ENCODE measurements around the gene ANXA3. TPM values are rescaled to one million over a fixed set of nuclear protein-coding genes. Genes with fewer than 3 reads are reported as not detected.

ANXA3 gene
- total and polyA plus RNA-seq, 8 donors = 26.1 to 235 (median 151) TPM

- Histone ChIP-seq H3K9me3 (no peaks in the 10 kb centered on the region), H3K4me3 (no peak overlapping the region), H3K36me3 (peaks cover 2 to 15% (median 12%) of the 10 kb centered on the region in 4 donors), H3K27me3 (no peaks in the 10 kb centered on the region), H3K27ac (no peak overlapping the region), H3K4me1 (peaks cover 0 to 12% (median 0%) of the 10 kb centered on the region in 4 donors)
- DNase-seq = no peak
- TF ChIP-seq POLR2AphosphoS5 (IDR thresholded peaks at IDR 0.05) = no peak
- TF ChIP-seq CTCF (IDR thresholded peaks at IDR 0.05) = no peak
- TF ChIP-seq POLR2A (IDR thresholded peaks at IDR 0.05) = no peak
- TF ChIP-seq EP300 (IDR thresholded peaks at IDR 0.05) = no peak
- intact Hi-C loops (cut with DNase I; ENCODE audit: low total_unique reads) = loop anchor here (10.0 kb wide), 1 partner anchor 254 kb away; no protein-coding TSS in a partner anchor
- 61 to 74% (median 65%) methylated on average over 2 of the region's 2 CpGs for WGBS, 5 donors
These were observed 59.6 kb downstream of the ANXA3 start for GRCh38 chr4:78611215-78611558.

GRCh38 chr4:78612398-78613178, 61.0 kb downstream of the ANXA3 start:
- Histone ChIP-seq H3K9me3 (no peaks in the 10 kb centered on the region), H3K36me3 (peaks cover 0 to 5% (median 2%) of the 10 kb centered on the region in 4 donors), H3K27me3 (no peaks in the 10 kb centered on the region), H3K4me1 (peaks cover 0 to 12% (median 0%) of the 10 kb centered on the region in 4 donors), H3K27ac (no peak overlapping the region), H3K4me3 (no peak overlapping the region)
- intact Hi-C loops (cut with DNase I; ENCODE audit: low total_unique reads) = loop anchor here (10.0 kb wide), 1 partner anchor 252 kb away; no protein-coding TSS in a partner anchor
- WGBS, 5 donors = 58 to 64% (median 59%) methylated on average over 3 of the region's 3 CpGs
- peak in 1 of 2 donors; percentile 75 for DNase-seq
- no peak for TF ChIP-seq EP300 (IDR thresholded peaks at IDR 0.05)
- no peak for TF ChIP-seq POLR2AphosphoS5 (IDR thresholded peaks at IDR 0.05)
- TF ChIP-seq POLR2A (IDR thresholded peaks at IDR 0.05) = no peak
- peak in 5 of 7 experiments; percentile 30 to 64 (median 43) for TF ChIP-seq CTCF (IDR thresholded peaks at IDR 0.05)

GRCh38 chr4:78613522-78614321, 62.2 kb downstream of the ANXA3 start:
- Histone ChIP-seq H3K9me3 (no peaks in the 10 kb centered on the region), H3K36me3 (peaks cover 0 to 5% (median 0%) of the 10 kb centered on the region in 4 donors), H3K27ac (no peak overlapping the region), H3K4me3 (no peak overlapping the region), H3K27me3 (no peaks in the 10 kb centered on the region), H3K4me1 (peaks cover 0 to 12% (median 0%) of the 10 kb centered on the region in 4 donors)
- intact Hi-C loops (cut with DNase I; ENCODE audit: low total_unique reads) = loop anchor here (10.0 kb wide), 1 partner anchor 251 kb away; no protein-coding TSS in a partner anchor
- WGBS, 5 donors = 56 to 63% (median 62%) methylated on average over 7 of the region's 7 CpGs
- no peak for DNase-seq
- TF ChIP-seq POLR2AphosphoS5 (IDR thresholded peaks at IDR 0.05) (no peak), POLR2A (IDR thresholded peaks at IDR 0.05) (no peak), CTCF (IDR thresholded peaks at IDR 0.05) (no peak), EP300 (IDR thresholded peaks at IDR 0.05) (no peak)

GRCh38 chr4:78616046-78616498, 64.5 kb downstream of the ANXA3 start:
- no peaks in the 10 kb centered on the region for H3K36me3 ChIP-seq
- peak in 1 of 2 donors; percentile 51 for DNase-seq
- no peaks in the 10 kb centered on the region for H3K9me3 ChIP-seq
- no peak overlapping the region for H3K27ac ChIP-seq
- H3K4me1 ChIP-seq = peaks cover 0 to 12% (median 0%) of the 10 kb centered on the region in 4 donors
- intact Hi-C loops (cut with DNase I; ENCODE audit: low total_unique reads) = loop anchor here (10.0 kb wide), 1 partner anchor 249 kb away; no protein-coding TSS in a partner anchor
- TF ChIP-seq POLR2AphosphoS5 (IDR thresholded peaks at IDR 0.05) (peak in 1 of 3 donors; percentile 13), CTCF (IDR thresholded peaks at IDR 0.05) (no peak)
- WGBS, 5 donors = 75 to 89% (median 84%) methylated on average over 7 of the region's 7 CpGs
- H3K4me3 ChIP-seq = no peak overlapping the region
- H3K27me3 ChIP-seq = no peaks in the 10 kb centered on the region

Measured in stomach (tissue), 9 donors.